Omental fat pad (tissue), 4 donors: ENCODE data around the gene CAPS. TPM values are rescaled to one million over a fixed set of nuclear protein-coding genes. Genes with fewer than 3 reads are reported as not detected.
A peak's percentile ranks its signal among the peaks of the same experiment; 100 is the strongest.

ENCODE experiments used
- ATAC-seq: fragments of 150-250 bp; one replicate; pipeline ENCODE4 v1.9.1; 2016; ENCODE audit warnings: mild to moderate bottlenecking, moderate library complexity; ENCODE audit not compliant: low FRiP score
- DNase-seq: peaks from one replicate; pipeline ENCODE4 v3.0.0-alpha.2; 2019; ENCODE audit warnings: low spot score
- total RNA-seq, 4 donors: library from RNA; depleted of rRNA; stranded (reverse); fragments of >200 nt; gene quantifications; one replicate each; pipeline ENCODE4 v1.1.0, GENCODE V29; 2016
- TF ChIP-seq, protein P1 (sequence below), 3 donors: fragments of 450-650 bp; IDR thresholded peaks; one replicate each; pipeline ENCODE4 v1.5.1; 2016 to 2017; ENCODE audit warnings: antibody characterized with exemption in 3 of 3, mild to moderate bottlenecking in 3 of 3, moderate library complexity in 2 of 3

Gene CAPS
- total RNA-seq, 4 donors from 2014 or later, result 2.3 to 9.0 (median 4.6) TPM

DNA sequence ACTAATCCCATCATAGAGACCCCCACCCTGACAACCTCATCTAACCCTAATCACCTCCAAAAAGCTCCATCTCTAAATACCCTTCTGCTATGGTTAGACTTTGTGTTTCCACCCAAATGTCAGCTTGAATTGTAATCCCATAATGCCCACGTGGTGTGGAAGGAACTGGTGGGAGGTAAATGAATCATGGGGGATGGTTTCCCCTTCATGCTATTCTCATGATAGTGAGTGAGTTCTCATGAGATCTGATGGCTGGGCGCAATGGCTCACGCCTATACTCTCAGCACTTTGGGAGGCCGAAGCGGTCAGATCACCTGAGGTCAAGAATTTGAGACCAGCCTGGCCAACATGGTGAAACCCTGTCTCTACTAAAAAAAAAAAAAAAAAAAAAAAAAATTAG lies 6.8 kb upstream of the CAPS start:
- ATAC-seq (no peak), DNase-seq (no peak)
- TF ChIP-seq, protein P1, sequence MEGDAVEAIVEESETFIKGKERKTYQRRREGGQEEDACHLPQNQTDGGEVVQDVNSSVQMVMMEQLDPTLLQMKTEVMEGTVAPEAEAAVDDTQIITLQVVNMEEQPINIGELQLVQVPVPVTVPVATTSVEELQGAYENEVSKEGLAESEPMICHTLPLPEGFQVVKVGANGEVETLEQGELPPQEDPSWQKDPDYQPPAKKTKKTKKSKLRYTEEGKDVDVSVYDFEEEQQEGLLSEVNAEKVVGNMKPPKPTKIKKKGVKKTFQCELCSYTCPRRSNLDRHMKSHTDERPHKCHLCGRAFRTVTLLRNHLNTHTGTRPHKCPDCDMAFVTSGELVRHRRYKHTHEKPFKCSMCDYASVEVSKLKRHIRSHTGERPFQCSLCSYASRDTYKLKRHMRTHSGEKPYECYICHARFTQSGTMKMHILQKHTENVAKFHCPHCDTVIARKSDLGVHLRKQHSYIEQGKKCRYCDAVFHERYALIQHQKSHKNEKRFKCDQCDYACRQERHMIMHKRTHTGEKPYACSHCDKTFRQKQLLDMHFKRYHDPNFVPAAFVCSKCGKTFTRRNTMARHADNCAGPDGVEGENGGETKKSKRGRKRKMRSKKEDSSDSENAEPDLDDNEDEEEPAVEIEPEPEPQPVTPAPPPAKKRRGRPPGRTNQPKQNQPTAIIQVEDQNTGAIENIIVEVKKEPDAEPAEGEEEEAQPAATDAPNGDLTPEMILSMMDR (IDR thresholded peaks at IDR 0.05), result no peak

- no peak for DNase-seq
- ATAC-seq, result no peak
- TF ChIP-seq, protein P1 (IDR thresholded peaks at IDR 0.05), result no peak
These were observed 5.1 kb upstream of the CAPS start for GRCh38 chr19:5908773-5909442.

DNA sequence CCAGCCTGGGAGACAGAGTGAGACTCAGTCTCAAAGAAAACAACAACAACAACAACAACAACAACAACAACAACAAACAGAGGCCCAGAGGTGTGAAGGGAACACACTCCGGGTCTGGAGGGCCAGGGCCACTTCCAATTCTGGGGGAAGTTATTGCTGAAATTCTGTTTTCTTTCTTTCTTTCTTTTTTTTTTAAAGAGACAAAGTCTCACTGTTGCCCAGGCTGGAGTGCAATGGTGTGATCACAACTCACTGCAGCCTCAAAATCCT lies 3.5 kb upstream of the CAPS start:
- no peak for DNase-seq
- TF ChIP-seq, protein P1 (IDR thresholded peaks at IDR 0.05), result no peak
- ATAC-seq, result no peak

DNA sequence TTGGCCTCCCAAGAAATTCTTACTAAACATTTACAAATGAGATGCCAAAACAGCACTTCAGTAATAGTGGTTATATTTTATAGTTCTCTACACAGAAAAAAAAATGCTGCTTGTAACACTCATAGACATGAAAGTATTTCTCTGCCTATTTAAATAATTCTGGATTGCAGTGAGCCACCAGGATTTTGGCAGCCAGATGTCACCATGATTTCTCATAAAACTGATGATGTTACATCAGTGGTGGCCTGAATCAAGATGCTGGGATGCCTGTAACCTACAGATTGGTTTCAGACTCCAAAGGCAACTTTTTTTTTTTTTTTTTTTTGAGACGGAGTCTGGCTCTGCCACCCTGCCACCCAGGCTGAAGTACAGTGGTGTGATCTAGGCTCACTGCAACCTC lies 2.7 kb upstream of the CAPS start:
- ATAC-seq, result no peak
- TF ChIP-seq, protein P1 (IDR thresholded peaks at IDR 0.05), result no peak
- no peak for DNase-seq

DNA sequence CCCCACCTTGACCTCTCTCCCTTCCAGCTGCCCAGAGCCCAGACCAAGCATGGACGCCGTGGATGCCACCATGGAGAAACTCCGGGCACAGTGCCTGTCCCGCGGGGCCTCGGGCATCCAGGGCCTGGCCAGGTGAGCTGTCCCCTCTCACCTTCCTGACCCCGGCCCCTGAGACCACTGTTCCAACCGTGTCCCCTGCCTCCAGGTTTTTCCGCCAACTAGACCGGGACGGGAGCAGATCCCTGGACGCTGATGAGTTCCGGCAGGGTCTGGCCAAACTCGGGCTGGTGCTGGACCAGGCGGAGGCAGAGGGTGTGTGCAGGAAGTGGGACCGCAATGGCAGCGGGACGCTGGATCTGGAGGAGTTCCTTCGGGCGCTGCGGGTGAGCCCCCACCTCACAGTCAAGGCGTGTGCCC lies 312 bp downstream of the CAPS start:
- DNase-seq (no peak), ATAC-seq (peak; percentile 11)
- TF ChIP-seq, protein P1 (IDR thresholded peaks at IDR 0.05), result no peak

GRCh38 chr19:5914946-5915781 lies 1.1 kb downstream of the CAPS start:
- no peak for DNase-seq
- TF ChIP-seq, protein P1 (IDR thresholded peaks at IDR 0.05), result no peak
- ATAC-seq, result no peak

DNA sequence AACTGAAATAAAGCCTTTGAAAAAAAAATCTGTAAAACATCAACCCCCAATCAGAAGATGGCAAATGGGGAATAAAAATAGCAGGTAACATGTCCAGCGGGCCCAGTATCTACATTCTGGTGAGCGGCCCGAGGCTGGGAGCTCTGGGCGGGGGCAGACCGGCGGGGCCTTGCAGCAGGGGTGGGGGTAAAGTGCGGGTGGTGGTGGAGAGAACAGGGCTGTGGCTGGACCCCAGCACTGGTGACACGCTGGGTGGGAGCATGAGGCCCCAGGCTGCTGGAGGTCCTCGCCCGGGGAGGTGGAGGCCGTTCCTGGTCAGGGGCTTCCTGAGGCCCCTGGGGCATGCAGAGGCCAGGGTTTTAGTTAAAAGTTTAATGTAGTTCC lies 1.7 kb downstream of the CAPS start:
- TF ChIP-seq, protein P1 (IDR thresholded peaks at IDR 0.05), result no peak
- ATAC-seq, result no peak
- no peak for DNase-seq
